ENCODE results near the gene MRPL55. TPM values are rescaled to one million over a fixed set of nuclear protein-coding genes. Genes with fewer than 3 reads are reported as not detected.
A peak's percentile ranks its signal among the peaks of the same experiment; 100 is the strongest.

Gene MRPL55
- total RNA-seq, 1 experiment from 2014 or later, result 172 TPM

DNA sequence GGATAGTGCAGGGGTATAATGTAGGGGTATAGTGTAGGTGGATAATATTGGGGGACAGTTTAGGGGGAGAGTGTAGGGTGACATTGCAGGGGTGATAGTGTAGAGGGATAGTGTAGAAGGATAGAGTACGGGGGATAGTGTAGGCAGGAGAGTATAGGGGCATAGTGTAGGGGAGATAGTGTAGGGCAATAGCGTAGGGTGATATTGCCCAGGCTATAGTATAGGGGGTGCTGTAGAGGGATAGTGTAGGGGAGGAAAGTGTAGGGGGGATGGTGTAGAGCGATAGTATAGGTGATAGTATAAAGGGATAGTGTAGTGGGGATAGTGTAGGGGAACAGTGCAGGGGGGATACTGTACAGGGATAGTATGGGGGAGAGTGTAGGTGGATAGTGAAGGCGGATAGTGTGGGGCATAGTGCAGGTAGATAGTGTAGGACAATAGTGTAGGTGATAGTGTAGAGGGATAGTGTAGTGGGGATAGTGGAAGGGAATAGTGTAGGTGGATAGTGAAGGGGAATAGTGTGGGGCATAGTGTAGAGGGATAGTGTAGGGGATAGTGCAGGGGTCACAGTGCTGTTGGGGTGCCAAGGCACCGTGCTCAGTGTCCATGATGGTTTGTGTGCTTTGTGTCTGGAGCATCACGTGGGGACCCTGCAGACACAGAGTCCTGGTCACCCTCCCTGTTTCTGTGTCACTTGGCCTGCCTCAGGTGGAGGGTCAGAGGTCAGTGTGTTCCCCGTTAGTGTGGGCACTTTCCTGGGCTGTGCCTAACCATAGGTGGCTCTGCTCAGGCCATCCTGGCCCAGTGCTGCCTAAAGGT, 37.1 kb downstream of the MRPL55 start:
- H3K27me3 ChIP-seq (ENCODE audit: control insufficient read depth, insufficient read depth, low read length), result peaks cover 63% of the 10 kb centered on the region
- no peak for DNase-seq
- H3K36me3 ChIP-seq (replicated peaks; ENCODE audit: control insufficient read depth, insufficient read depth, low read length), result no peaks in the 10 kb centered on the region
- no peak overlapping the region for H3K4me3 ChIP-seq (ENCODE audit: insufficient read depth, low read depth, low read length)

DNA sequence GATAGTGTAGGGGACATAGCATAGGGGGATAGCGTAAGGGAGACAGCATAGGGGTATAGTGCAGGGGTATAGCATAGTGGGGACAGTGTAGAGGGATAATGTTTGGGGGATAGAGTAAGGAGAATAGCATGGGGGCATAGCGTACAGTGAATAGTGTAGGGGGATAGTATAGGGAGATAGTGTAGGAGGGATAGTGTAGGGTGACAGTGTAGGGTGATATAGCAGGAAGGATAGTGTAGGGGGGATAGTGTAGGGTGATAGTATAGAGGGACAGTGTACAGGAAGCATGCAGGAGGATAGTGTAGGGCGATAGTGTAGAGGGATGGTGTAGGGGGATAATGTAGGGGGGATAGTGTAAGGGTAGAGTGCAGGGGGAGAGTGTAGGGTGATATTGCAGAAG, 38.2 kb downstream of the MRPL55 start:
- Histone ChIP-seq H3K36me3 (replicated peaks; ENCODE audit: control insufficient read depth, insufficient read depth, low read length) (no peaks in the 10 kb centered on the region), H3K4me3 (ENCODE audit: insufficient read depth, low read depth, low read length) (no peak overlapping the region), H3K27me3 (ENCODE audit: control insufficient read depth, insufficient read depth, low read length) (peaks cover 66% of the 10 kb centered on the region)
- DNase-seq, result no peak

DNA sequence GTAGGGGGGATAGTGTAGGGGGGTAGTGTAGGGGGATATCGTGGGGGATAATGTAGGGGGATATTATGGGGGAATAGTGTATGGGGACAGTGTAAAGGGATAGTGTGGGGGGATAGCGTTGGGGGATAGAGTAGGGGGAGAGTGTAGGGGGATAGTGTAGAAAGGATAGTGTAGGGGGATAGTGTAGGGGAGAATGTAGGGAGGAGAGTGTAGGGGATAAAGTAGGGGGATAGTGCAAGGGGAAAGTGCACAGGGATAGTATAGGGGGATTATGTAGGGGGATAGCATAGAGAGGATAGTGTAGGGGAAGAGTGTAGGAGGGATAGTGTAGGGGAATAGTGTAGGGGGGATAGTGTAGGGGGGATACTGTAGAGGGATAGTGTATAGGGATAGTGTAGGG, 38.9 kb downstream of the MRPL55 start:
- no peak for DNase-seq
- peaks cover 65% of the 10 kb centered on the region for H3K27me3 ChIP-seq (ENCODE audit: control insufficient read depth, insufficient read depth, low read length)
- H3K36me3 ChIP-seq (replicated peaks; ENCODE audit: control insufficient read depth, insufficient read depth, low read length), result no peaks in the 10 kb centered on the region
- no peak overlapping the region for H3K4me3 ChIP-seq (ENCODE audit: insufficient read depth, low read depth, low read length)

DNA sequence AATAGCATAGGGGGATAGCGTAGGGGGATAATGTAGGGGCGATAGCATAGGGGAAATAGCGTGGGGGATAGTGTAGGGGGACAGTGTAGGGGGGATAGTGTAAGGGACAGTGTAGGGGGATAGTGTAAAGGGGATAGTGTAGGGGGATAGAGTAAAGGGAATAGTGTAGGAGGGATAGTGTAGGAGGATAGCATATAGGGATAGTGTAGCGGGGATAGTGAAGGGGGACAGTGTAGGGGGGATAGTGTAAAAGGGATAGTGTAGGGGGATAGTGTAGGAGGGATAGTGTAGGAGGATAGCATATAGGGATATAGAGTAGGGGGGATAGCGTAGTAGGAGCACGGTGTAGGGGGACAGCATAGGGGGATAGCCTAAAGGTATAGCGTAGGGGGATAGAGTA, 40.7 kb downstream of the MRPL55 start:
- Histone ChIP-seq H3K27me3 (ENCODE audit: control insufficient read depth, insufficient read depth, low read length) (peaks cover 60% of the 10 kb centered on the region), H3K4me3 (ENCODE audit: insufficient read depth, low read depth, low read length) (no peak overlapping the region), H3K36me3 (replicated peaks; ENCODE audit: control insufficient read depth, insufficient read depth, low read length) (no peaks in the 10 kb centered on the region)
- no peak for DNase-seq

DNA sequence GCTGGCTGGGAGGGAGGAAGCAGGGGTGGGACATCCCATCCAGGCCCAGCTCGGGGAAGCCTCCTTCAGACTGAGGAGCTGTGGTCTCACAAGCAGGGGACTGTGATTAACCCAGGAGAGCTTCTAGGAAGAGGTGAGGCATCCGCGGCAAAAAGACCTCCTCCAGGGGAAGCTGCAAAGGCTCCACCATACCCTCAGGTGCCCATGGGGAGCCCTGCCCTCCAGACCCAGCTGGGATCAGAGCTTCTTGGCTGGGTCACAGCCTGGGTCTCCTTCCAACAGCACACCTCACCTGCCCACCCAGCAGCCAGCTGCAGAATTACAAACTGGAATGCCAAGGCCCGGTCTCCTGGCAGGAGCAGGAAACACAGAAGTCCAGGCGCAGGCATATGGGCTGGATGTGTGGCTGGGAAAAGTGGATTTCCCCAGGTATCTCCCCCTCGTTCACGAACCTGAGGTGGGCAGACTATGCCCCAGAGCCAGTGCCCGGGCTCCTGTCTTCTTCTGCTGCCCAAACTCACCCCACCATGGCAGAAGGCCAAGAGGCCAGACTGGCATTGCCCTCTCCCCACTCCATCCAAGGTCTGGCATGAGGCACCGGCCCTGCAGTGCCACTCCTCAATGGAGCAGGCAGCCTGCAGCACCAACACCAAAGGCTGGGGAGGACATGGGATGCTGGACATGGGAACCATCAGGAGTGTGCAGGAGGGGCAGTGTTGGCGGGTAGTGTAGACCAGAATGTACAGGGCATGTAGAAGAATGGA, 42.0 kb downstream of the MRPL55 start:
- no peaks in the 10 kb centered on the region for H3K36me3 ChIP-seq (replicated peaks; ENCODE audit: control insufficient read depth, insufficient read depth, low read length)
- no peak for DNase-seq
- peaks cover 51% of the 10 kb centered on the region for H3K27me3 ChIP-seq (ENCODE audit: control insufficient read depth, insufficient read depth, low read length)
- H3K4me3 ChIP-seq (ENCODE audit: insufficient read depth, low read depth, low read length), result no peak overlapping the region

DNA sequence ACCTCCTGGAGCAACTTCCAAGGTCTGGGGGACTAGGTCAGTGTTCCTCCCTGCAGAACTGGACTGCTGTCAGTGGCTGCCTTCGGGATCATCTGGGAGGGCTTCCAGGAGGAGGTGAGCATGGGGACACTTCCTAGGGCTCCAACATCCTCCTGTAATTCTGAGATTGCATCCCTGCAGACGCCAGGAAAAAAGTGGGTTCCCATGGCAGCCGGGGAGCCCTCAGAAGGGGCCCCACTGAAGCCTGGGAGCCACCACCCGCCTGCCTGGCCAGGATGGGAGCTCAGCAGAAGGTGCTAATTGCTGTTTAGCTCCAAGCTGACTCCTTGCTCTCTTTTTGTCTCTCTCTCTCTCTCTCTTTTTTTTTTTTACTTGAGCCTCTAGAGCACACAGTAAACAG, 42.7 kb downstream of the MRPL55 start:
- no peak overlapping the region for H3K4me3 ChIP-seq (ENCODE audit: insufficient read depth, low read depth, low read length)
- no peaks in the 10 kb centered on the region for H3K36me3 ChIP-seq (replicated peaks; ENCODE audit: control insufficient read depth, insufficient read depth, low read length)
- no peak for DNase-seq
- peaks cover 51% of the 10 kb centered on the region for H3K27me3 ChIP-seq (ENCODE audit: control insufficient read depth, insufficient read depth, low read length)

DNA sequence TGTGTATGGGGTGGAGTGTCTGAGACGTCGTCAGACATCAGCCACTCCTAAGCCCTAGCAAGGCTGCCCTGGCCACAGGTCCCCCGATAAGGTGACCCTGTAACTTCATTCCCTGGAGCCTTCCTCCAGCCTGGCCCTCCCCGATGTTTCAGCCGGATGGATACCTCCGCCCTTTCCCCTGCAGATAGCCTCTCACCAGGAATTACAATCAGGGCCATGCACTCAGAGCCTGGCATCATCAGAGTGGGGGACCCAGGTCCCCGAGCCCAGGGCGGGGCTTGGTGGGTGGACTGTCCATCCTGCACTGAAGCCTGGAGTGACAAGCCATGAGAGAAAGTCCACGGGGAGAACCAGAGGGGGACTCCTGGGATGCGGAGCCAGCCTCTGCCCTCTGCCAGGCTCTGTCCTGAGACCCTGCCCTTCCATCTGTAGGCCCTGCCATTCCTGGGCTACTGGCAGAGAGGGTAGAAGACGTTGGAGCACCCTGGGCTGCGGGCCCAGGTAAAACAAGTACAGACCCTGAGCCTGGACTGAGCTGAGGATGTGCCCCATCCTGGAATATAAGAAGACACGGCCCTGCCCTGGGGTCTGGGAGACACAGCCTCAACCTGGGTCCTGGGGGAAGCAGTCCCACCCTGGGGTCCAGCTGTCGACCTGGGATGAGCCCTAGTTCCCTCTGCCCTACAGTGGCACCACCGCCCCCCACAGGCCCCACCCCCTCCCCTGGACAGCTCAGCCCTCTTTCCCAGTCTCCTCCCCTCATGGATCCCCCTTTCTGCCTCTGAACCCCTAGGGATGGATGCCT, 43.4 kb downstream of the MRPL55 start:
- no peak overlapping the region for H3K4me3 ChIP-seq (ENCODE audit: insufficient read depth, low read depth, low read length)
- H3K27me3 ChIP-seq (ENCODE audit: control insufficient read depth, insufficient read depth, low read length), result peaks cover 51% of the 10 kb centered on the region
- DNase-seq, result peak; percentile 51
- no peaks in the 10 kb centered on the region for H3K36me3 ChIP-seq (replicated peaks; ENCODE audit: control insufficient read depth, insufficient read depth, low read length)

DNA sequence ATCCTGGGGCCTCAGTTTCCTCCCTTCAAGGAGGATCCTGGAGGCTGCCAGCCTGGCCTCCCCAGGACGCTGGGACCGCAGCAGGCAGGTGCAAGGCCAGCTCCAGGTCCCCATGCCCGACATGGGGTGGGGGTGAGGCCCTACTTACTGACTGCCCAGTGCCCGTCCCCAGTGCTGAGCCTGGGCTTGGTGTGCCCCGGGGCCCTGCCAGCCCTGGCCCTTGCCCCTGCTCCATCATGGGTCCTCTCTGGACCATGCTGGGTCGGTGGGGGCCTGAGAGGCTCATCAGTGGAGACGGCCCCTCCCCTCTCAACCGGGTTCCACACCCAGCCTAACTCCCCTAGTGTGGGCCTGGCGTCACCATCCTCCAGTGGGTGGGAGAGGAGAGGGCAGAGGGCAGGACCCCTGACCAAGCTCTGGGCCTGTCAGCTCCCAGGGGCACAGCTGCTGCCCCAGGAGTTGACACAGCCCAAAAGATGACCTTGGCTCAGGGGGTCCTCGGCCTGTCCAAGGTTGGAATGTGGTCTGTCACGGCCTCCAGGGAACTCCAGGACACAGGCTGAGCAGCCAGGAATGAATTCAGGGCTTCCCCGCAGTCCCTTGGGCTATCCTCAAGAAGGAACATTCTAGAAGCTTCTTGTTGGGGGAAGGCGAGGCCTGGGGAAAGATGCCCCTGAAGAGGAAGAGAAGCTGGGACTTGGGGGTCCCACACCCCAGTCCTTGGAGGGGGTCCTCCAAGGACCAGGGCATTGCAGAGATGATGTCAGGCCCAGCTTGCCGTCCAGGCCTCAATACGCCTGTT, 44.2 kb downstream of the MRPL55 start:
- Histone ChIP-seq H3K27me3 (ENCODE audit: control insufficient read depth, insufficient read depth, low read length) (peaks cover 53% of the 10 kb centered on the region), H3K4me3 (ENCODE audit: insufficient read depth, low read depth, low read length) (no peak overlapping the region), H3K36me3 (replicated peaks; ENCODE audit: control insufficient read depth, insufficient read depth, low read length) (no peaks in the 10 kb centered on the region)
- DNase-seq, result no peak

DNA sequence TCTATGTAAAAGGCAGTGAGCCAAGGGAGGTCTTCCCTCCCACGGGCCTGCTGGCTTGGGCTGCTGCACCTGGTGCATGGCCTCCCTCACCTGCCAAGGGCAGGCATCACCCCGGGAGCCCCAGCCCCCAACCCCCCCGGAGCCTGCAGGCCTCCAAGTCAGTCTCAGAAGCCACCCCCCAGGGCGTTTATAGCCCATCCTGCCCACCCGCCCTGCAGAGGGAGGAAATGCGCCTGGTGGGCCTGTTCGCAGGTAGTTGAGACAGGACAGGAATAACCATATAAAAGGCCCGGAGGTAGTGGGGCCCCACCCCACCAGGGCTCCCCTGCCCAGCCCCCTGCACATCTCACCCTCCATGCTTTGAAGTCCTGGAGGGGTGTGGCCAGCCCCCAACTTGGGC, 44.8 kb downstream of the MRPL55 start:
- Histone ChIP-seq H3K36me3 (replicated peaks; ENCODE audit: control insufficient read depth, insufficient read depth, low read length) (no peaks in the 10 kb centered on the region), H3K4me3 (ENCODE audit: insufficient read depth, low read depth, low read length) (no peak overlapping the region), H3K27me3 (ENCODE audit: control insufficient read depth, insufficient read depth, low read length) (peaks cover 52% of the 10 kb centered on the region)
- peak; percentile 65 for DNase-seq

DNA sequence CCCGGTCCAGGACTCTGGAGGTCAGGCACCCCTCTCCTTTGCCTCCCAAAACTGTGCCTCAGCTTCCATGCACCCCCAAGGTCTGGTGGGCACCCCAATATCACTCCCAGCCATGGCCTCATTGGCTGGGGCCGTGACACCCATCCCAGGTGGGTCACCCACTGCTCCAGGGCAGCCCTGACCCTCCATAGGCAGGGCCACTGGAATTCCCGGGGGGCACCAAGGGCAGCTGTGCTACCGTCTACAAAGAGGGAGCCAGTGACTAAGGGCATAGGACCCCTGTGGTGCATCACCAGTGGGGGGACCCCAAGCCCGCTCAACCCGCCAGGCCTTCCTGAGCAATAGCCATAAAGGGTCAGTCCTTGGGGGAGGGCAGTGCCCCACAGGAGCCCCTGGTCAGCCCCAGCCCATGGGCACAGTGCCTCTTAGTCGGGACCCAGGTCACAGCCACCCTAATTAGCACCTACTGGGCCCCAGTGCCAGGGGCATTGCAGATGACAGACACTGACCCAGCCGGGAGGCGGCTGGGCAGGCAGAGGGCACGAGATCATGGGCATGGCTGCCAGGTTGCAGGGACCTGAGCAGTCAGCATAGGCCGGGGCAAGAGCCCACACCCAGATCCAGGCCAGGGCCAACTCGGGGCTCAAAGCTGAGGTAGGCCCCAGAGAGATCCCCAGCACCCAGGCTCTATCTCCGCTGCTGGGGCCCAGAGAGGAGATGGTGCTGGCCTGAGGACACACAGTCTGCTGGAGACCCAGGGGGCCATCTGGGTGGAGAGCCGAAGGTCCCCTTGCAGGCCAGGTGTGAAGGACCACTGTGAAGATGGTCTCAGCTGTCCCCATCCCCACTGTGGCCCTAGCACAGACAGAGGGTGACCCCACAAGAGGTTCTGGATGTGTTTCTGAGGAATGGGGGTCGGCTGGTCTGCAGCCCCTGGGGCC, 45.6 kb downstream of the MRPL55 start:
- peaks cover 58% of the 10 kb centered on the region for H3K27me3 ChIP-seq (ENCODE audit: control insufficient read depth, insufficient read depth, low read length)

DNA sequence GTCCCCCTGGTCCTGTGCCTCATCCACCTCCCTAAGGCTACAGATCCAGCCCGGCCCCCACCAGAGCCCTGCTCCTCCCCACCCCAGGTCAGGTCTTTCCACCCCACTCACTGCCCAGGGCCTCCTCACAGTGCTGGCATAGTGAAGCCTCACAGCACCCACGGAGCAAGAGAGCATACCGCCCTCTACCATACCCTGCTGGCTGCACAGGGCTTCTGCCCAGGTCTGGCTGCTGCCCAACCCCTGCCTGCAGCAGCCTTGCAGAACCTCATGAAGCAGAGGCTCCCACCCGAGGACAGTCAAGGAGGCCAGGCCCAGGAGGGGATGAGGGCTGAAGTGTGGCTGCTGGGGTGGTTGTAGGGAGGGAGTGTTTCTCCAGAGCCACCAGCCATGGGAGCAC, 46.3 kb downstream of the MRPL55 start:
- Histone ChIP-seq H3K27me3 (ENCODE audit: control insufficient read depth, insufficient read depth, low read length) (peaks cover 65% of the 10 kb centered on the region), H3K4me3 (ENCODE audit: insufficient read depth, low read depth, low read length) (no peak overlapping the region), H3K36me3 (replicated peaks; ENCODE audit: control insufficient read depth, insufficient read depth, low read length) (no peaks in the 10 kb centered on the region)
- DNase-seq, result no peak

More for the DNA sequence above, 45.6 kb downstream of the MRPL55 start:
- H3K4me3 ChIP-seq (ENCODE audit: insufficient read depth, low read depth, low read length), result no peak overlapping the region
- H3K36me3 ChIP-seq (replicated peaks; ENCODE audit: control insufficient read depth, insufficient read depth, low read length), result no peaks in the 10 kb centered on the region
- no peak for DNase-seq

DNA sequence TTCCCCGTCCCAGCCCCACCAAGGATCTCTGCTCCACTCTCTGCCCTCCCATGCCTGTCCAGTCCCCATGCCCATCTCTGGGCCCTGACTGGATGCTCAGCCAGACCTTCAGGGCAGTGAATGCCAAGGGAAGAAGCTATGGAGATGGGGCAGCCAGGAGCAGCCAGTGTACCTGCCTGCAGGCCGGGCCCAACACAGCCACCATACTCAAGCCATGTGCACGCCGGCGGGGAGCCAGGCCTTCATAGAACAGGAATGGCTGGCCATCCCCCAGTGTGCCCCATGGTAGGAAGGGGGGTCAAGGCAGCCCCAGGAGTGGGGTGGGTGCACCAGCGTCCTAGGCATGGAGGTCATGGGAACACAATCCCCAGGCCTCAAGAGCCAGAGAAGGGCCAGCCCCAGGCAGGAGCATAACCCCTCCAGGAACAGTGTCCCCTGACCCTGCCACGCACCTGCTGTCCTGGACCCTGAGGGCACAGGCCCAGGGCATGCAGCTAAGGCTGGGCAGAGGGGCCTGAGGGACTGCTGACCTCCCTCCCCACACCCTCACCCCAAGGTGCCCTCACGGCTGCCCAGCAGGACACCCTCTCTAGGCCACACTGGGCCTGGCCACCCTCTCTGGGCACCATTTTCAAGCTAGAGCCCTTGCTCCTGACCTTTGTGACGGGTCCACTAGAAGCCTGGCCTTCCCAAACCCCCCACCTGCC, 46.9 kb downstream of the MRPL55 start:
- Histone ChIP-seq H3K27me3 (ENCODE audit: control insufficient read depth, insufficient read depth, low read length) (peaks cover 66% of the 10 kb centered on the region), H3K4me3 (ENCODE audit: insufficient read depth, low read depth, low read length) (no peak overlapping the region), H3K36me3 (replicated peaks; ENCODE audit: control insufficient read depth, insufficient read depth, low read length) (no peaks in the 10 kb centered on the region)
- DNase-seq, result no peak

All from H7 (cell line).